Body of pancreas (tissue), 4 donors: ENCODE data around the gene ING2. TPM values are rescaled to one million over a fixed set of nuclear protein-coding genes. Genes with fewer than 3 reads are reported as not detected.
A peak's percentile ranks its signal among the peaks of the same experiment; 100 is the strongest.

Source experiments
- ATAC-seq: fragments of 150-250 bp; one replicate; pipeline ENCODE4 v1.9.1; 2016
- DNase-seq, 4 donors: peaks; one replicate each; pipeline ENCODE4 v3.0.0-alpha.2; 2019
- H3K27ac ChIP-seq, 4 donors: fragments of 200-600 bp; sonication (generic); 1 replicate in 3 of 4; 2 replicates in 1 of 4; pipeline versions ENCODE4 v1.5.1 to v1.6.1; 2016 to 2019; ENCODE audit warnings: mild to moderate bottlenecking in 1 of 4, mixed read lengths in 1 of 4, moderate library complexity in 1 of 4
- H3K27me3 ChIP-seq, 2 donors: fragments of 200-600 bp; sonication (generic); one replicate each; pipeline ENCODE4 v1.6.0; 2016; ENCODE audit warnings: mild to moderate bottlenecking in 1 of 2
- H3K36me3 ChIP-seq, 2 donors: fragments of 200-600 bp; sonication (generic); replicated peaks in 1 of 2; 2 replicates each; pipeline ENCODE4 v1.5.1; 2016; ENCODE audit warnings: low read depth in 2 of 2; ENCODE audit not compliant: insufficient read depth in 1 of 2
- H3K4me1 ChIP-seq: fragments of 200-600 bp; sonication (generic); one replicate; pipeline ENCODE4 v1.6.0; 2016
- H3K4me3 ChIP-seq, 2 donors: fragments of 200-600 bp; sonication (generic); 1 replicate in 1 of 2; 2 replicates in 1 of 2; pipeline ENCODE4 v1.5.1; 2016 to 2019
- H3K9me3 ChIP-seq, 3 donors: fragments of 200-600 bp; sonication (generic); 1 replicate in 2 of 3; 2 replicates in 1 of 3; pipeline ENCODE4 v1.5.1; 2016
- POLR2A ChIP-seq, 3 donors: fragments of 450-650 bp; IDR thresholded peaks; one replicate each; pipeline ENCODE4 v1.6.1; 2016; ENCODE audit warnings: antibody characterized with exemption in 3 of 3, mild to moderate bottlenecking in 2 of 3
- WGBS, 2 donors: methylation state at CpG; one replicate each; pipeline ENCODE4 v1.1.5; 2017; 5-methylcytosine and 5-hydroxymethylcytosine counted together
- intact Hi-C: fragments of 100-400 bp; cut with DNase I; formaldehyde crosslinking; loops from one replicate; pipeline ENCODE4 v1.15.1; 2023
- total RNA-seq, 2 donors: library from RNA; depleted of rRNA; stranded (reverse); fragments of >200 nt; gene quantifications; one replicate each; pipeline ENCODE4 v1.1.0, GENCODE V29; 2016
- TF ChIP-seq, protein P1 (sequence below), 7 experiments: fragments of 450-650 bp in 4 of 7; fragments of 200-600 bp in 3 of 7; sonication (generic) in 3 of 7; IDR thresholded peaks; one replicate each; pipeline ENCODE4 v1.5.1; 2016 to 2019; ENCODE audit warnings: antibody characterized with exemption in 7 of 7

Gene ING2
- total RNA-seq, 2 donors from 2014 or later = 3.6 to 14.5 TPM

DNA sequence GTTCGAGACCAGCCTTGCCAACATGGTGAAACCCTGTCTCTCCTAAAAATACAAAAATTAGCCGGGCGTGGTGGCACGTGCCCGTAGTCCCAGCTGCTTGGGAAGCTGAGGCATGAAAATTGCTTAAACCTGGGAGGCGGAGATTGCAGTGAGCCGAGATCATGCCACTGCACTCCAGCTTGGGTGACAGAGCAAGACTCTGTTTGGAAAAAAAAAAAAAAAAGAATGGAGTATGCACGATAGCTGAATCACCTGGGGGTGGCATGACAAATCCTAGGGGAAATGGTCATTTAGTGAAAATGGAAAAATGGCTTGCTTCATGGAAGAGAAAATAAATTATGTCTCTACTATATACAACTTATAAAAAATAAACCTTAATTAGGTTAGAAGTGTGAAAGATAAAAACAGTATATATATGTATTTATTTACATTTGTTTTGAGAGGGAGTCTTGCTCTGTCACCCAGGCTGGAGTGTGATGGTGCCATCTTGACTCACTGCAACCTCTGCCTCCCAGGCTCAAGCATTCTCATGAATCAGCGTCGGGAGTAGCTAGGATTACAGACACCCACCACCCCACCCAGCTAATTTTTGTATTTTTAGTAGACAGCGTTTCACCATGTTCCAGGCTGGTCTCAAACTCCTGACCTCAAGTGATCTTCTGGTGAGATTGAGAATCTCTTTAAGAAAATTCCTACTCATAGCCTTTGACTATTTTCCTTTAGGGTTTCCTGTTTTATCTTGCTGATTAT is 19.3 kb upstream of the ING2 start:
- DNase-seq (no peak), ATAC-seq (no peak)
- Histone ChIP-seq H3K27me3 (no peaks in the 10 kb centered on the region), H3K4me1 (no peaks in the 10 kb centered on the region), H3K9me3 (no peaks in the 10 kb centered on the region), H3K4me3 (no peak overlapping the region), H3K27ac (no peak overlapping the region), H3K36me3 (no peaks in the 10 kb centered on the region)
- TF ChIP-seq, protein P1, sequence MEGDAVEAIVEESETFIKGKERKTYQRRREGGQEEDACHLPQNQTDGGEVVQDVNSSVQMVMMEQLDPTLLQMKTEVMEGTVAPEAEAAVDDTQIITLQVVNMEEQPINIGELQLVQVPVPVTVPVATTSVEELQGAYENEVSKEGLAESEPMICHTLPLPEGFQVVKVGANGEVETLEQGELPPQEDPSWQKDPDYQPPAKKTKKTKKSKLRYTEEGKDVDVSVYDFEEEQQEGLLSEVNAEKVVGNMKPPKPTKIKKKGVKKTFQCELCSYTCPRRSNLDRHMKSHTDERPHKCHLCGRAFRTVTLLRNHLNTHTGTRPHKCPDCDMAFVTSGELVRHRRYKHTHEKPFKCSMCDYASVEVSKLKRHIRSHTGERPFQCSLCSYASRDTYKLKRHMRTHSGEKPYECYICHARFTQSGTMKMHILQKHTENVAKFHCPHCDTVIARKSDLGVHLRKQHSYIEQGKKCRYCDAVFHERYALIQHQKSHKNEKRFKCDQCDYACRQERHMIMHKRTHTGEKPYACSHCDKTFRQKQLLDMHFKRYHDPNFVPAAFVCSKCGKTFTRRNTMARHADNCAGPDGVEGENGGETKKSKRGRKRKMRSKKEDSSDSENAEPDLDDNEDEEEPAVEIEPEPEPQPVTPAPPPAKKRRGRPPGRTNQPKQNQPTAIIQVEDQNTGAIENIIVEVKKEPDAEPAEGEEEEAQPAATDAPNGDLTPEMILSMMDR (IDR thresholded peaks at IDR 0.05) = no peak
- TF ChIP-seq POLR2A (IDR thresholded peaks at IDR 0.05) = no peak
- intact Hi-C loops = no loop called here
- 86 to 87% methylated on average over 11 of the region's 11 CpGs for WGBS, 2 donors

DNA sequence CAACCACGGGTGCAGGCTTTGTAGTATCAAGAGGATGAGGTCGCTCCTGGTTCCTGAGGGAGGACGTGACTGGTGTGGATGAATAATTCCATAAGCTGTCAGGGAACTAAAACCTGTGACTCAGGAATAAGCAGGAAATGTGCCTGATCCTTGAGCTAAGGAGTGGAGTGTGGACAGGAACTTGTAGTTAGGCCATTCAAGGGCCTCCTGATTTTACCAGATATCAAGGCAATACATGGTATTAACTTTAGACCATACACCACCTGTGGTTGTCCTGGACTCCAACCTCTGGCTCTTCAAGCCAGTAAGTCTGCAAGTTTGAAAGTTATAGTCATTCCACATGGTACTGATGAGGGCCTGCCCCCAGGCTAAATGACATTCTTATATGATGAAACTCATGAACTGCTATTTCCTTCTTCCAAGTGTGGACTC is 12.1 kb upstream of the ING2 start:
- WGBS, 2 donors = 80 to 97% methylated on average over 3 of the region's 3 CpGs
- Histone ChIP-seq H3K4me3 (no peak overlapping the region), H3K27ac (no peak overlapping the region), H3K27me3 (no peaks in the 10 kb centered on the region), H3K9me3 (no peaks in the 10 kb centered on the region), H3K4me1 (no peaks in the 10 kb centered on the region), H3K36me3 (peaks cover 0 to 2% of the 10 kb centered on the region in 2 donors)
- intact Hi-C loops = no loop called here
- ATAC-seq = no peak
- DNase-seq = no peak
- TF ChIP-seq, protein P1 (IDR thresholded peaks at IDR 0.05) = no peak
- no peak for TF ChIP-seq POLR2A (IDR thresholded peaks at IDR 0.05)

- no peak overlapping the region for H3K4me3 ChIP-seq
- WGBS, 2 donors = 56 to 57% methylated on average over 3 of the region's 3 CpGs
- H3K9me3 ChIP-seq = no peaks in the 10 kb centered on the region
- ATAC-seq (no peak), DNase-seq (no peak)
- intact Hi-C loops = no loop called here
- no peak for TF ChIP-seq POLR2A (IDR thresholded peaks at IDR 0.05)
- TF ChIP-seq, protein P1 (IDR thresholded peaks at IDR 0.05) = no peak
- no peaks in the 10 kb centered on the region for H3K27me3 ChIP-seq
- H3K27ac ChIP-seq = no peak overlapping the region
- H3K4me1 ChIP-seq = no peaks in the 10 kb centered on the region
- H3K36me3 ChIP-seq = peaks cover 0 to 2% of the 10 kb centered on the region in 2 donors
Observed at GRCh38 chr4:183493246-183493645, 11.6 kb upstream of the ING2 start.

- Histone ChIP-seq H3K4me1 (no peaks in the 10 kb centered on the region), H3K36me3 (peaks cover 0 to 2% of the 10 kb centered on the region in 2 donors), H3K27me3 (no peaks in the 10 kb centered on the region), H3K4me3 (no peak overlapping the region), H3K27ac (no peak overlapping the region), H3K9me3 (no peaks in the 10 kb centered on the region)
- 79 to 86% methylated on average over 3 of the region's 3 CpGs for WGBS, 2 donors
- intact Hi-C loops = no loop called here
- TF ChIP-seq POLR2A (IDR thresholded peaks at IDR 0.05) = no peak
- TF ChIP-seq, protein P1 (IDR thresholded peaks at IDR 0.05) = no peak
- ATAC-seq (no peak), DNase-seq (no peak)
Observed at GRCh38 chr4:183495184-183495583, 9.7 kb upstream of the ING2 start.

DNA sequence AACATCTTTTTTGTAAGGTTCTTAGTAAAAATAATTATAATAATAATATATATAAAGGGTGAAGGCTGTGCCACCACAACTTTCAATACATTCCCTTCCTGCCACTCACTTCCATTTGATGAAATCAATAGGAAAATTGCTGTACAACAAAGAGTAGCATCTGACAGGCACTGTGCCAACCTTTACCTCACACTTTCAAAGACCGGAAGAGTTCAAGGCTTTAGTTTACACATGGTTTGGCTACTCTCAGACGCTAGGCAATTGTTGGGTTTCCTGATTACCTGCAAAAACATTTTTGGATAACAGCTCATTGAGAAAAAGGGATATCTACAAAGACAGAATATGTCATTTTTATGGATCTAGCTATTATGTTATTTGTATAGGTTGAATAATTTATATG is 5.5 kb upstream of the ING2 start:
- WGBS, 2 donors = 9 to 10% methylated on average over 2 of the region's 2 CpGs
- Histone ChIP-seq H3K36me3 (no peaks in the 10 kb centered on the region), H3K4me3 (no peak overlapping the region), H3K9me3 (no peaks in the 10 kb centered on the region), H3K4me1 (peaks cover 14% of the 10 kb centered on the region), H3K27me3 (no peaks in the 10 kb centered on the region), H3K27ac (no peak overlapping the region)
- intact Hi-C loops = no loop called here
- no peak for TF ChIP-seq POLR2A (IDR thresholded peaks at IDR 0.05)
- TF ChIP-seq, protein P1 (IDR thresholded peaks at IDR 0.05) = no peak
- peak; percentile 56 to 63 (median 62) for DNase-seq
- no peak for ATAC-seq
